GM18951 (cell line): ENCODE measurements around the gene CYP26C1.
"Not testable (repeated sequence)": the region's sequence is repeated elsewhere in the genome, so short reads cannot be mapped to it uniquely, and the experiment has no call there.

ENCODE experiments used
- POLR2A ChIP-seq: IDR thresholded peaks from 4 replicates; pipeline ENCODE4 v1.6.1; 2011; ENCODE audit warnings: mild to moderate bottlenecking; ENCODE audit not compliant: insufficient read length, insufficient read depth; ENCODE audit errors: extremely low read depth
- in situ Hi-C: fragments of 300-500 bp; cut with MboI; formaldehyde crosslinking; loops from one replicate; pipeline ENCODE4 v1.12.0; 2022; ENCODE audit warnings: low sequenced_read_pairs, mixed read lengths, inconsistent platforms; ENCODE audit not compliant: unreplicated experiment

CYP26C1 gene

DNA sequence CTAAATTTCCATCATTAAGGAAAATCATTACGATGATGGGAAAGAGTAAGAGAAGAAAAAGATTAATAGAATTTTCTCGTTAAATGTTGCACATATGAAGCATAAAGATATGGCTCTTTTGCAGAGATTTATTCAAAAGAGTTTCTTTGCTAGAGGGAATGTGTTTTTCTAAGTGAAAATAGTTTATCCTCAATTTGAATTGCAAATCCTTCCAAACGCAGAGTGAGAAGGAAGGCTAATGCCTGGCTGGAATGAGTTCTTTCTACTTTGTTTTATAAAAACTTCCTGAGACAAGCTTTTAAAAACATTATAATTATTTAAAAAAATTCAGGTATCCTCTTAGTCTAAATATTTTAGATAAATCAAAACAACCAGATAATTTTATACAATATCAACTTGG is 27.2 kb downstream of the CYP26C1 start:
- in situ Hi-C loops, result no loop called here

DNA sequence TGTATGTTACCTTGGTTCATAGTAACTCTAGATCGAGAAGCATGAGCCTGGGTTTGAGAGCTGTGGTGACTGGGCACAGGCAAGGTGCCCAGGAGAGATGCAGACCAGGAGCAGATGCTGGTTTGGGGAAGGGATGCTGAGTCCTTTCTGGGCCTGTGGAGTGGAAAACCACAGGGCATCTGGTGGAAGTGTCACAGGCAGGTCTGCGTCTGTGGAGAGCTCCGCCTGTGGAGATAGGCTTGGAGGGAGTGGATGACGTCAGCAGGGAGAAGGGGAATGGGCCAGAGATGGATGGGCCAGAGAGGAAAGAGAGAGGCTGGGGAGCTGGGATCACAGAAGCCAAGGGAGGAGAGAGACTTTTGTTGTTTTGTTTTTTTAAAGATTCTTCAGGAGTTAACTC is 27.9 kb downstream of the CYP26C1 start:
- in situ Hi-C loops, result no loop called here
- no peak for TF ChIP-seq POLR2A

More for the DNA sequence above, 27.2 kb downstream of the CYP26C1 start:
- TF ChIP-seq POLR2A, result no peak

DNA sequence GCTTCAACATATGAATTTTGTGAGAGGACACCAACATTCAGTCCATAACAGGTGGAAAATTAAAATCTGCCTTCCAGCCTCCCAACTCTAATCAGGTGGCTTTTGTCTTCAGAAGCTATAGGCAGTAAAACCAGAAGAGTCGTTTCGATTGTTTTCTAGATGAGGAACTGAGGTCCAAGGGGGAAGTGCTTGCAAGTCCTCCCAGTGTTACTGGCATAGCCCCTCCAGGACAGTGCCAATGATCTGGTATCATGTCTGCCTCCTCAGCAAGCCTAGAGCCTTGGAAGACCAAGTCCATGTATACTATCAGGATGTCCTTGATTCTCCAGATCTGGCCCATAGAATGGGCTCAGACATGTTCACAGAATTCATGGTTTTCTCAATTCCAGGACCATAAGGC is 30.0 kb downstream of the CYP26C1 start:
- in situ Hi-C loops, result no loop called here
- TF ChIP-seq POLR2A, result no peak

DNA sequence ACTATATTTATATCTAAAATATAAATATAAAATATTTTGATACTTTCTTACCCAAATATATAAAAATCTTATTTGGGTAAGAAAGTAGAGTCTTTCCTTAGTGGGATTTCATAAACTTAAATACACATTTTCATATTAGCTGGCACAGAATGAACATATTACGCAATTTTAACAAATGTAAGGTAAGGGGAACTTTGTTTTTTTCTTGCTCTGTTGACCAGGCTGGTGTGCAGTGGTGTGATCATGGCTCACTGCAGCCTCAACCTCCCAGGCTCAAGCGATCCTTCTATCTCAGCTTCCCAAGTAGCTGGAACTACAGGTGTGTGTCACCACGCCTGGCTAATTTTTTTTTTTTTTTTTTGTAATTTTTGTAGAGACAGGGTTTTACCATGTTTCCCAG is 31.4 kb downstream of the CYP26C1 start:
- in situ Hi-C loops, result no loop called here
- TF ChIP-seq POLR2A, result no peak

DNA sequence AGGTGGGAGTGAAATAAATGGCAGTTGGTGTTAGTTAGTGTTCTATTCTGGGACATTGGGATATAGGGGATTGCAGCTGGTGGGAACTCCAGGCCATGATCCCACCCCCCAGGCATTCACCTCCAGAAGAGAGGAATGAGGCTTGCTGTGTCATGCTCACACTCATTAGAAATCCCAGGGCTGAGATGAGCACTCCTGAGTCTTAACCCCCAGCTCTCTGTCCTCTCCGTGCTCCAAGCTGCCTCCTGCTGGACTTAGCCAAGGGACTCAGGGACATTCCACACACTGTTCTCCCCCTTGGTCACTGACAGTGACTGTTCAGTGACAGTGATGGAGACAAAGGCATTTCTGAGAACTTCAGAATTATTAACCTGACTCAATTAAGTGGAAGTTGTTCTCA is 34.6 kb downstream of the CYP26C1 start:
- no peak for TF ChIP-seq POLR2A
- in situ Hi-C loops, result no loop called here

DNA sequence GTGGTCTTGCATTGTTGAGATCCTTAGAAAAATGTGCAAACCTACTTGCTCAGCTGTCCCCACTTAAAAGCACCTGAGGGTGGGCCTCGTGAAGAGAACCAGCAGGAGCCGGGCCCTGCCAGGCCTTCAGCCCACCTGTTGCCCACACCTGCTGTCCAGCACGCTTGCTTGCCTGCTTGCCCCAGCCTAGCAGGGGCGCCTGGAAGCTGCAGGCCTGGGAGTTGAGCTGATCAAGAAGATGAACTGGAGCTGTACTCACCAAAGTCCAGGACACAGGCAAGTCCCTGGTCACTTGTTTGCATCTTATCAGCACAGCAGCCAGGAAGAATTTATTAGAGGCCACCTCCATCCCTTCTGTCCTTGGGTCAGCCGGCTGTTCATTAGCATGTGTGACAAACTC is 36.3 kb downstream of the CYP26C1 start:
- in situ Hi-C loops, result no loop called here
- no peak for TF ChIP-seq POLR2A

DNA sequence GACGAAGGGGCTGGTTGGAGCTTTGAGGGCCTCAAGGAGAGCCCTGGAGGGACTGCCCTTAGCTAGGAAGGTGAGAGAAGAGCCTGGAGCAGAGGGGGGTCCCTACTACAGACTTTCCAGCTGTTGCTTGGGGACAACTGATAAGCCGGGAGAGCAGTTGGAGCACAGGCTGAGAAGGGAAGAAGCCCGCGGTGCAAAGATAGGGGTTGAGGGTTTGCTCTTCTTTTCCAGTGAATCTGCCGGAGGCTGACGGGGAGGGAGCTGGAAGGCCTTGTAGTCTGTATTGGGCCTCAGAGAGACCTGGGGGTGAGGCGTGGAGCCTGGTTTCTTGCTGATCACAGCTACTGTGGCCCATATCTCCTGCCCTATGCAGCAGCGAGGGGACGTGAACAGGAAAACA is 36.8 kb downstream of the CYP26C1 start:
- in situ Hi-C loops, result no loop called here
- no peak for TF ChIP-seq POLR2A

DNA sequence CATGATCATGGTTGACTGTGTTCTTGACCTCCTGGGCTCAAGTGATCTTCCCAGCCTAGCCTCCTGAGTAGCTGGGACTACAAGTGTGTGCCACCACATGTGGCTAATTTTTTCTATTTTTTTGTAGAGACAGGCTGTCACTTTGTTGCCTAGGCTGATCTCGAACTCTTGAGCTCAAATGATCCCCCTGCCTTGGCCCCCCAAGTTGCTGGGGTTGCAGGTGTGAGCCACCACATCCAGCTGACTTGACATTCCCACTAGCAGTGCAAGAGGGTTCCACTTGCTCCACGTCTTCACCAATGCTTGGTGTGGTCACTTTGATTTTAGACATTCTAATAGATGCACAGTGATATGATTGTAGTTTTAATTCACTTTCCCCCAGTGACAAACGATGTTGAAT is 38.2 kb downstream of the CYP26C1 start:
- in situ Hi-C loops, result no loop called here
- no peak for TF ChIP-seq POLR2A

DNA sequence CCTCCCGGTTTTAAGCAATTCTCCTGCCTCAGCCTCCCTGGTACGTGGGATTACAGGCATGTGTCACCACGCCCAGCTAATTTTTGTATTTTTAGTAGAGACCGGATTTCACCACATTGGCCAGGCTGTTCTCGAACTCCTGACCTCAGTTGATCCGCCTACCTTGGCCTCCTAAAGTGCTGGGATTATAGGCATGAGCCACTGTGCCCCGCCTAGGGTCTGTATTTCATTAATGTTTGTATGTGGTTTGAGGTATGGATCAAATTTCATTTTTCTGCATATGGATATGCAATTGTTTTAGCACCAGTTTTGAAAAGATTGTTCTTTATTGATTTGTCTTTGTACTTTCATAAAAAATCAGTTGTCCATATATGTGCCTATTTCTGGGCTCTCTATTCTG is 39.1 kb downstream of the CYP26C1 start:
- no peak for TF ChIP-seq POLR2A
- in situ Hi-C loops, result no loop called here

DNA sequence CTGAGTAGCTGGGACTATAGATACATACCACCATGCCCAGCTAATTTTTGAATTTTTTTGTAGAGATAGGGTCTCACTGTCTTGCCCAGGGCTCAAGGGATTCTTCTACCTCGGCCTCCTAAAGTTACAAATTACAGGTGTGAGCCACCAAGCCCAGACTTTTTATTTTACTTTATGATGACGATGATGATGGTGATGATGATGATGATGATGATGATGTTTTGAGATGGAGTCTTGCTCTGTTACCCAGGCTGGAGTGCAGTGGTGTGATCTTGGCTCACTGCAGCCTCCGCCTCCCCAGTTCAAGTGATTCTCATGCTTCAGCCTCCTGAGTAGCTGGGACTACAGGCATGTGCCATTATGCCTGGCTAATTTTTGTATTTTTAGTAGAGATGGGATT is 40.5 kb downstream of the CYP26C1 start:
- in situ Hi-C loops, result not testable (repeated sequence)

DNA sequence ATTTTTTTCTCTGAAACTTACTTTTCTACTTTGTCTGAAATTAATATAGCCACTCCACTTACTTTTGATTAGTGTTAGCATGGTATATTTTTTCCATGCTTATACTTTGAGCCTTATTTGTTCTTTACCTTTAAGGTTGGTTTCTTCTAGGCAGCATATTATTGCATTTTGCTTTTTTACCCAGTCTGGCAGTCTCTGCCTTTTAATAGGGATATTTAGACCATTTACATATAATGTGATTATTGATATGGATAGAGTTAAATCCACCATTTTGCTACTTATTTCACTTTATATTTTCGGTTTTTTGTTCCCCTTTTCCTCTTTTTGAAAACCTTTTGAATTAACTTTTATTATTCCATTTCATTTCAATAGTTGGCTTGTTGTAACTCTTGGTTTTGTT is 43.4 kb downstream of the CYP26C1 start:
- in situ Hi-C loops, result no loop called here
- no peak for TF ChIP-seq POLR2A

DNA sequence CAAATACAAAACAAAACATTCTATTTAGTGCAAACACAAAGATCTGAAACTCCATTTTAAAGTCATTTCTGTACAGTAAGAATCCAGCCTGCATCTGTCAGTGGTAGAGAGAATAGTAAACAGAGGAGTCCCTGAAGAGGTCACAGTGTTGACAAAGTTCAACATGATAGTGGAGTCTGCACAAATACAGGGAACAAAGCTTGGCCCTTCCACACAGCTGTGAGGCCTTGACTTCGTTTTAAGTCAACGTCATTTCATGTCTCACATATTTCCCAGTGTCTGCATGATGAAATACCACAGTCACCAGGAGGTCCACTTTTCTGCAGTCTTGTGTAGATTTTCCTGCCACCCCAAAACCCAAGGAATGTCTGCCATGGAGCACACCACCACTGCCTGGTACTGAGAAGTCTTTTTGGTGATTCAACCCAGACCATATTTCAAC is 46.1 kb downstream of the CYP26C1 start:
- no peak for TF ChIP-seq POLR2A
- in situ Hi-C loops, result no loop called here

DNA sequence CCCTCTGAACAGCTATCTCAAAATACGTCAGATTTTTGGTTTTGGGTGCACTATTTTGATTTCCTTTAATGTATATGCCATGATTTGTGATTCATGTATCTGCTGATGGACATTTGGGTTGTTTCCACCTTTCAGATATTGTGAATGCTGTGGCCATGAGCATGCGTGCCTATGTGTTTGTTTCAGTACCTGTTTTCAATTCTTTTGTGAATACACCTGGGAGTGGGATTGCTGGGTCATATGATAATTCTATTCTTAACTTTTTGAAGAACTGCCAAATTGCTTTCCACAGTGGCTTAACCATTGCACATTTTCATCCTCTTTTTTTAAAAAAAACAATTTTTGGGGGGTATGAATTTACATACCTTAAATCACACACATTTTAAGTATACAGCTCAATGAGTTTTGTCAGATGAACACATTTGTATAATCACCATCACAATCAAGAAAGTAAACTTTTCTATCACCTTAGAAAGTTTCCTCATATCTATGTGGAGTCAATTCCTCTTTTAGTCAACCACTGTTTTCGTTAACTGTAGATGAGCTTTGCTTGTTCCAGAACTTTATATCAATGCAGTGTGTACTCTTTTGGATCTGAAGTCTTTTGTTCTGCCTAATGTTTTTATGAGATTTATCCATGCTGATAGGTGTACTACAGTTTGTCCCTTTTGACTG is 50.0 kb downstream of the CYP26C1 start:
- in situ Hi-C loops, result no loop called here

DNA sequence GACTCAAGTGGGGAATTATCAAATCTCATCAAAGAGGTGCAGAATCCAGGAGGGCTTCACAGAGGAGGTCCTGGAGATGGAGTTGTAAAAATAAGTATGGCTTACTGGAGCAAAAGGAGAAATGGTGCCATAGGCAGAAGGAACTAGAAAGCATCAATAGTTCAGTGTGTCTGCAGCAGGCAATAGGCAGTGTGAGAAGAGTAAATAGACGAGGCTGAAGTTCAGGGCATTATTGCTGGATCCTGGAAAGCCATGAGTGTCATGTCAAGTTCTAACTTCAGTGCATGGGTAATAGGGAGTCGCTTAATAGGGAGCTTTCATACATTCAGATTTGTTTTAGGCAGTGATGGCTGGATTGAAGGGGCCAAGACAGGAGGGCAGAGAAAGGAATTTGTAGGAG is 52.4 kb downstream of the CYP26C1 start:
- no peak for TF ChIP-seq POLR2A
- in situ Hi-C loops, result no loop called here

More for the DNA sequence above, 50.0 kb downstream of the CYP26C1 start:
- TF ChIP-seq POLR2A, result no peak
